Mucosa of descending colon (tissue), 3 donors: ENCODE measurements around the gene FSTL4. TPM values are rescaled to one million over a fixed set of nuclear protein-coding genes. Genes with fewer than 3 reads are reported as not detected.

ENCODE experiments used
- ATAC-seq: fragments of 200-7000 bp; cut with Tn5 transposase; one replicate; pipeline ENCODE4 v1.9.1; 2020; ENCODE audit warnings: mild to moderate bottlenecking, moderate library complexity
- DNase-seq, 3 donors: peaks; one replicate each; pipeline ENCODE4 v3.0.0-alpha.2; 2020
- H3K36me3 ChIP-seq: fragments of 200-600 bp; one replicate; pipeline ENCODE4 v1.8.0; 2021; ENCODE audit warnings: low read depth, mild to moderate bottlenecking
- H3K4me1 ChIP-seq: fragments of 200-600 bp; one replicate; pipeline ENCODE4 v1.8.0; 2021; ENCODE audit warnings: low read depth, mild to moderate bottlenecking
- H3K4me3 ChIP-seq: fragments of 200-600 bp; one replicate; pipeline ENCODE4 v1.8.0; 2021; ENCODE audit warnings: mild to moderate bottlenecking
- H3K9me3 ChIP-seq: fragments of 200-600 bp; one replicate; pipeline ENCODE4 v1.8.0; 2021; ENCODE audit warnings: mild to moderate bottlenecking
- intact Hi-C, 2 donors: fragments of 100-400 bp; cut with DNase I in 1 of 2; cut with micrococcal nuclease in 1 of 2; formaldehyde crosslinking; loops; one replicate each; pipeline versions ENCODE4 v1.11.0 to v1.11.1; 2022; cut with DNase I, micrococcal nuclease
- total RNA-seq, 3 donors: library from RNA; stranded (reverse); fragmentation: NEBNext Ultra II Directional in 2 of 3; extraction: Animal tissue kit (Norgen Biotek cat#: 25700) in 2 of 3; gene quantifications; one replicate each; pipeline versions ENCODE4 v1.2.1 to v1.2.4, GENCODE V29; 2021 to 2023
- TF ChIP-seq, protein P1 (sequence below): fragments of 200-600 bp; IDR thresholded peaks from one replicate; pipeline ENCODE4 v1.8.0; 2022; ENCODE audit warnings: antibody characterized with exemption, mild to moderate bottlenecking
- donor health status: DM: no; HTN: no; CAD: no; lungs with moderate emphysema.
- donor health status: DM: no; HTN: no; CAD: no.
- donor health status: DM: no; HTN: yes; CAD: no.

The FSTL4 gene
- total RNA-seq, 3 donors from 2014 or later: 0.29 to 0.77 (median 0.57) TPM

DNA sequence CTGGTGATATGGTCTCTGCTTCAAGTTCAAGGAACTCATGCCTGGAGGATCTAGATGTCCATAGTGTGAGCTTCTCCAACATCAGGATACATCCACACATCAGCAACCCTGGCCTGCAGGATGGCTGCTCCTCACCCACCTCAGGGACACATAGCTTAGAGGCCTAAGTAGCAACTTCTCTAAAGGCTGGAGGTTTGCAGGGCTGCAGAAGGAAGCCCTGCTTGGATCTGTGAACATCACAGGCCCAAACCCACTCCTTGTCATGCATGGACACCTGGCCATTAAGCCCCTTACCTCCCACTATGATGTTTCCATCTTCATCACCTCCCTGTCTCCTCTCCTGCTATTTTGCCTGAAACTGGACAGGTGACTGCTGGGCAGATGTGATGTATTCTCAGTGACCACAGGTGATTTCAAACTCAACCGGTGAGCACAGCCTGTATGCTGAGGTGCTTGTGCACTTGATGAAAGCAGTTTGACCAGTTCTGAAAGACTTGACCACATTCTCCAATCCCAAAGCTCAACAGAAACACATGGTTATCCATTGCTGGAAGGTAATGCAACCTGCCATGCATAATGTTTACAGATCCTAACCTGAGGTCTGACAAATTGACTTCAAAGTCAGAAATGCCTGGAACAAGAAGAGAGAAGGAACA, 205.2 kb downstream of the FSTL4 start:
- H3K36me3 ChIP-seq: no peaks in the 10 kb centered on the region
- H3K4me3 ChIP-seq: no peak overlapping the region
- H3K9me3 ChIP-seq: no peaks in the 10 kb centered on the region
- ATAC-seq: no peak
- intact Hi-C loops: no loop called here
- TF ChIP-seq, protein P1, sequence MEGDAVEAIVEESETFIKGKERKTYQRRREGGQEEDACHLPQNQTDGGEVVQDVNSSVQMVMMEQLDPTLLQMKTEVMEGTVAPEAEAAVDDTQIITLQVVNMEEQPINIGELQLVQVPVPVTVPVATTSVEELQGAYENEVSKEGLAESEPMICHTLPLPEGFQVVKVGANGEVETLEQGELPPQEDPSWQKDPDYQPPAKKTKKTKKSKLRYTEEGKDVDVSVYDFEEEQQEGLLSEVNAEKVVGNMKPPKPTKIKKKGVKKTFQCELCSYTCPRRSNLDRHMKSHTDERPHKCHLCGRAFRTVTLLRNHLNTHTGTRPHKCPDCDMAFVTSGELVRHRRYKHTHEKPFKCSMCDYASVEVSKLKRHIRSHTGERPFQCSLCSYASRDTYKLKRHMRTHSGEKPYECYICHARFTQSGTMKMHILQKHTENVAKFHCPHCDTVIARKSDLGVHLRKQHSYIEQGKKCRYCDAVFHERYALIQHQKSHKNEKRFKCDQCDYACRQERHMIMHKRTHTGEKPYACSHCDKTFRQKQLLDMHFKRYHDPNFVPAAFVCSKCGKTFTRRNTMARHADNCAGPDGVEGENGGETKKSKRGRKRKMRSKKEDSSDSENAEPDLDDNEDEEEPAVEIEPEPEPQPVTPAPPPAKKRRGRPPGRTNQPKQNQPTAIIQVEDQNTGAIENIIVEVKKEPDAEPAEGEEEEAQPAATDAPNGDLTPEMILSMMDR: no peak
- no peak for DNase-seq
- H3K4me1 ChIP-seq: no peaks in the 10 kb centered on the region

DNA sequence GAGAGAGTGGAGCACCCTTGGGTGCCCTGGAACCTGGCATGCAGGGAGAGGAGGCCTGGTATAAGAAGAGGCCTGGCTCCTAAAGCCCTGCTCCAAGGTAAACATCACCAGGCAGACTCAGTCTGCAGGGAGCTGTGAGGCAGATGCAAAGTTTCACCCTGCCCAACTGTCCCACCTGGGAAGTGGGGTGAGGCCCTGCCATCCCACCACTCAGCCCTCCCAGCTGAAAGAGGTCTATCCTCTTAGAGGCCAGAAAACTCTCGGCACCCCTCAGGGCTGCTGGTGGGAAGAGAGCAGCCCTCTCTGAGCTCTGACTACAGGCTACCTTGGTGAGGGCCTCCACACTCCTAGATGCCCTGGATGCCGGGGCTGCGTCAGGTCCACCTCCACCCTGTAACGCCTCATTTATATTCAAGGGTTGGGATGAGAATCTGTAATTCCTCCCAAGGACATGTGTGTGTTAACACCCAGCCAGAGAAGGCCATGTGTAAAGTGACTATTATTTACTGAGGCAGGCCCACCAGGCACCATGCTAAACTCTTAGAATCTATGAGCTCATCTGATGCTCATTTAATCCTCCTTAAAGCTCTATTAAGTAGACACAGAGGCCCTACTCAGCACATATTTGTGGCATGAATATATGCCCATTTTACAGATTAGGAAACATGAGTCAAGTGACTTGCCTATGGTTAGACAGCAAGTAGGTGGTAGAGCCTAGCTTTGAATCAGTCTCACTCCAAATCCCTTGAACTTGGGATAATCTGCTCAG, 205.9 kb downstream of the FSTL4 start:
- Histone ChIP-seq H3K9me3 (no peaks in the 10 kb centered on the region), H3K4me3 (no peak overlapping the region), H3K36me3 (no peaks in the 10 kb centered on the region), H3K4me1 (no peaks in the 10 kb centered on the region)
- ATAC-seq (no peak), DNase-seq (no peak)
- TF ChIP-seq, protein P1: no peak
- intact Hi-C loops: no loop called here

DNA sequence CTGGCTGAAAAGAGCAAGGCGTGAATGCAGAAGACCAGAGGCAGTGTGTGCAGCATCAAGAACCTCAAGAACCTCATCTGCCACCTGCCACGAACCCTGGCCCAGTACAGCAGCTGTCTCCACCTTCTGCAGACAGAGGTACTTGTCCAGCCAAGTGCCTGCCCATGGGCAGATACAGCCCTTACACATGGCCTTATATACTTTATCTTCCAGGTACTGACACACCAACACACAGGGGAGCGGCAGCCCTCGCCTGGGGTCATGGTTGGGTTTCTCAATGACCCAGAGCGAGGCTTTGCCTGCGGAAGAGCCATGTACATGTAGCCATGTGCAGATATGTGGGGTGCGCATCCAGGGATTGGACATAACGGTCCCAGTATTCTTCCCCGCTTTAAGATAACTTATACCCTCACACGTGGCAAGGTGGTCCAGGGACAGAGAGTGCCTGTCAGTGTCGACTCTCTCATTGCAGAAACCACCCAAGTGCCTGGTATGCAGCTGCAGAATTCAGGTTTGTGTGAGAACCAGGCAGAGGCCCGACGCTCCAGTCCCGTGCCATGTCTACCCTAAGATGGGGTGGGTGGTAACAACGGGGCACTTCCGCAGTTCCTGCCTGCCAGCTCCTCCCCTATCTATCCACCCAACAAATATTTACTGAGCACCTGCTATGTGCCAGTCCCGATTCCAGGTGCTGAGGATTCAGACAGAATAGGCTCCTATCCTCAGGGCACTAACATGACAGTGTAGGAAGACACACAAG, 206.9 kb downstream of the FSTL4 start:
- Histone ChIP-seq H3K36me3 (no peaks in the 10 kb centered on the region), H3K9me3 (no peaks in the 10 kb centered on the region), H3K4me1 (no peaks in the 10 kb centered on the region), H3K4me3 (no peak overlapping the region)
- intact Hi-C loops: no loop called here
- DNase-seq (no peak), ATAC-seq (no peak)
- TF ChIP-seq, protein P1: no peak

DNA sequence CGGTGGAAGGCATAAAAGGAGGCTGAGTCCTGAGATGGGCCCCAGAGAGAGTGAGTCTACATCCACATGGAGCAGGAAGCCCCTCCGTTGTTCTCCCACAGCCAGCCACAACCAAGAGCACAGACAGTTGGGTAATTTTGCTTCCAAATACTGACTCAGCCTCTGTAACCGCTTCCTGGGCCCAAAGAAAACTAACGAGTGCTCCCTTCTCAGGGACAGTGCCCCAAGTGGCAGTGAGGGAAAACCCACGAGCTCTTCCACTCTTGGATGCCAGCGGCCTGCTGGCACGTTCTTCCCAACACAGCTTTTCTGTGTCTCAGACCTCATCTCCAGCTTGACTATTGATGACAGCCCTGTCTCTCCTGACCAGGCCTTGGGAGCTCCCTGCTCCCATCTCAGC, 207.6 kb downstream of the FSTL4 start:
- no peak overlapping the region for H3K4me3 ChIP-seq
- TF ChIP-seq, protein P1: no peak
- ATAC-seq (no peak), DNase-seq (no peak)
- no peaks in the 10 kb centered on the region for H3K9me3 ChIP-seq
- intact Hi-C loops: no loop called here
- no peaks in the 10 kb centered on the region for H3K36me3 ChIP-seq
- no peaks in the 10 kb centered on the region for H3K4me1 ChIP-seq

DNA sequence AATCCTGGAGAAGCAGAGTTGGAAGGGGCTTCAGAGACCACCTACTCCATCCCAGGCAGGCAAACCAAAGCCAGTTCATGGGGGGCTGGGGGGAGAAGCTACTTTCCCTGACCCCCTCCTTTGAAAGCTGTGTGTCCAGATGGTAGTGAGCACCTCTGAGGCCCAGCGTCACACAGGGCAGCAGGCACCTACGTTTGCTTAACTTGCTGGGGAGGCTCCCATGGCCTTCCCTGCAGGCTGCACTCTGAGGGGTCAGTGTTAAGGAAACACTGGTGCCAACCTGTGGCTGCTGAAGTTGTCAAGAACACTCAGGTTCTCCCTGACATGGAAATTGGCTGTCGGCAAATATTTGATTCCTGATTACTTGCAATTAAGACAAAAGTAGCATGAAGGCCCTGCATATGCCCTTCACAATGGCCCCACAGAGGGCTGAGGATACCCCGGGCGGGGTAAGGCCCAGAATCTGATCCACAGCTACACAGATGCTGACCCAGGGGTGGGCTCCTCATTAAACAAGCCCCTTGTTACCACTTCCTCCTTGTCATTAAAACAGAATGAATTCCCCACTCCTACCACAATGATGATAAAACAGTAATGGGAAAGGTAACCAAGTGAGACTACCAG, 208.5 kb downstream of the FSTL4 start:
- ATAC-seq (no peak), DNase-seq (no peak)
- Histone ChIP-seq H3K36me3 (no peaks in the 10 kb centered on the region), H3K4me3 (no peak overlapping the region), H3K9me3 (no peaks in the 10 kb centered on the region), H3K4me1 (no peaks in the 10 kb centered on the region)
- TF ChIP-seq, protein P1: no peak
- intact Hi-C loops: no loop called here
